IPS-11a (cell line): ENCODE measurements around the gene CAMTA2.
A peak's percentile ranks its signal among the peaks of the same experiment; 100 is the strongest.

Experiments used
- H3K4me3 ChIP-seq: one replicate; pipeline ENCODE4 v1.5.1; 2013; ENCODE audit warnings: low read depth, low read length, control low read depth

The CAMTA2 gene

GRCh38 chr17:4969551-4970173 lies 17.8 kb downstream of the CAMTA2 start:
- no peak overlapping the region for H3K4me3 ChIP-seq

- peak overlapping the region; percentile 79 for H3K4me3 ChIP-seq
Observed at GRCh38 chr17:4969047-4969550, 18.4 kb downstream of the CAMTA2 start.

GRCh38 chr17:4968486-4969046 lies 18.9 kb downstream of the CAMTA2 start:
- peak overlapping the region; percentile 79 for H3K4me3 ChIP-seq

- H3K4me3 ChIP-seq = peak within 1 kb of the TSS; percentile 79
Observed at GRCh38 chr17:4967539-4968485, 19.7 kb downstream of the CAMTA2 start, which contains the start of gene SPAG7. Gene SPAG7, minus strand, starts transcription at chr17:4967817. Its CDS starts 13 bp downstream, at chr17:4967804.

GRCh38 chr17:4966844-4967538 lies 20.5 kb downstream of the CAMTA2 start:
- peak overlapping the region; percentile 79 for H3K4me3 ChIP-seq

- no peak overlapping the region for H3K4me3 ChIP-seq
Observed at GRCh38 chr17:4965311-4965986, 22.0 kb downstream of the CAMTA2 start.

DNA sequence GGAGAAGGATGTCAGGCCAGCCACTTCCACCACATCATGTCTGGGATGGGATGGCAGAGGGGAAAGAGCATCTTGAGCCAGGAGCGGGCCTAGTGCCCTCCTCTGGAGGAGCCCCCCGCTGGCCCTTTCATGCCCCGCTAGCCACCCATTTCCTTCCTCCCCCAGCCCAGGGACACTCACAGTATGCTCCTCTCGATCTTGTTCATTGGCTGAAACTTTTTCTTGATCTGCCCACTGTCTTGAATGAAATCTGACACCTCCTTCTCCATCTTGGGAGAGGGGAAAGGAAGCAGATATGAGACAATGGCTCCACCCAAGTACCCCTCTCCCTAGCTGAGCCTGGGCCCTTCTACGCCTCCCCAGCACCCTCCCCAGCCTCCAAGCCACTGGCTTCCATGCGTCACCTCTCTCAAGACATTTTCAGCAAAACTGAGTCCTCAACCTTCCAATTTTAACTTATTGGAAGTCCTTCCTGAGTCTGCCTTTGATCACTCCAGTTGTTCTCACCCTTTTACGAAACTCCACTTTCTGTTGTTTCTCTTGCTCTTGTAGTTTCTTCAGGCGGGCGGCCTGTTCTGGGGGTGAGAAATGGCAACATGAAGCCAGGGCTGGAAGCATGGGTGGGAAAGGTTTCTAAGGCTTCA lies 27.1 kb downstream of the CAMTA2 start:
- H3K4me3 ChIP-seq = no peak overlapping the region

DNA sequence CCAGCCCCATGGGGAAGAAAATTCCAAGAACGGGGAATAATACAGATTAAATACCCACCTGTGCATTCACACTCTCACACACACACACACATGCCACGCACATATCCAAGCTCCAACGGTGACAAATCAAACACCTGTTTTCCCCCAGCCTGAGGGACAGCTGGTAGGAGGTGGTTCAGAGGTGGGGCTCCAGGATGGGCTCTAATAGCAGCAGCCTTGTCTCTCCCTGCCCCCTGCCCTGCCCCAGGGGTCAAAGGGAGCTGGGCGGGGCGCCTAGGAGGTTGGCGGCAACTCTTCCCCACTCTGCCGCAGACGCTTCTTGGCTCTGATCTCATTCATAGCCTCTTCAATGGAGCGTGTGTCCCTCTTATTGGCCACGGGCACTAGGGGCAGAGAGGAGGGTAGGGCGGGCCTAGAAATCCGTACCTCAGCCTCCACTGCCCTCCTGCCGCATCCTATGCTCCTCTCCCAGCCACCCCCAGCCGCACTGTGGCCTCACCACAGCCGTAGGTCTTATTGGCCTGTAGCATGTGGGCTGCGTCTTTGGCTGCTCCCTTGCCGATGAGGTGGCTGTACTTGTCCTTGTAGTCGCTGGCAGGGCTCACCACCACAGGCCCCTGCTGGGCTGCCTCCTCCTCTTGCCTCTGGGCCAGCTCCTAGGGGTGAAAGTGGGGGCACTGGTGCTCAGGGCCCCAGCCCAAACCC lies 28.1 kb downstream of the CAMTA2 start:
- H3K4me3 ChIP-seq = no peak overlapping the region

- no peak overlapping the region for H3K4me3 ChIP-seq
Observed at GRCh38 chr17:4958102-4958501, 29.4 kb downstream of the CAMTA2 start.

DNA sequence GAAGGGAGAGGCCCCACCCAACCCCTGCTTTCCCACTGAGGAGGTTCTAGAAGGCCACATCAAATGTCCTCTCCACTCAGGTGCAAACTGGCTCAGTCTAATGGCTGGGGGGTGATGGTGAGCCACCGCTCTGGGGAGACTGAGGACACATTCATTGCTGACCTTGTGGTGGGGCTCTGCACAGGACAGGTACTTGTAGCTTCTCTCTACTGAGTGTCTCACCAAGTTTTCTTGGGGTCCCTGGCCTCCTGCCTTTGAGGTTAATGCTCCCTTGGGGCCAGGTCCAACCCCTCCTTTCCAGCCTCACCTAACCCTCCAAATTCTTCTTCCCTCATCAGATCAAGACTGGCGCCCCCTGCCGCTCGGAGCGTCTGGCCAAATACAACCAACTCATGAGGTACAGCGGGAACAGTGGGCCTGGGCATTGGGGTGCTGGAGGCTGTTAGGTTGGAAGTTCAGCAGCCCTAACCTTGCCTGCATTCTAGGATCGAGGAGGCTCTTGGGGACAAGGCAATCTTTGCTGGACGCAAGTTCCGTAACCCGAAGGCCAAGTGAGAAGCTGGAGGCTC lies 30.9 kb downstream of the CAMTA2 start:
- H3K4me3 ChIP-seq = no peak overlapping the region

DNA sequence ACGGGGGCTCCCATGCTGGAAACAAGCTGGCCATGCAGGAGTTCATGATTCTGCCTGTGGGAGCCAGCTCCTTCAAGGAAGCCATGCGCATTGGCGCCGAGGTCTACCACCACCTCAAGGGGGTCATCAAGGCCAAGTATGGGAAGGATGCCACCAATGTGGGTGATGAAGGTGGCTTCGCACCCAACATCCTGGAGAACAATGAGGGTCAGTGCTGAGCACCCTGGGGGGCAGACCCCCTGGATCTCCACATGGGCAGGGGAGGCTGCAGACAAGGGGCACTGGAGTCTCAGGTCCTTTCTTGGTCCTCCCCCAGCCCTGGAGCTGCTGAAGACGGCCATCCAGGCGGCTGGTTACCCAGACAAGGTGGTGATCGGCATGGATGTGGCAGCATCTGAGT lies 32.4 kb downstream of the CAMTA2 start:
- H3K4me3 ChIP-seq = no peak overlapping the region

DNA sequence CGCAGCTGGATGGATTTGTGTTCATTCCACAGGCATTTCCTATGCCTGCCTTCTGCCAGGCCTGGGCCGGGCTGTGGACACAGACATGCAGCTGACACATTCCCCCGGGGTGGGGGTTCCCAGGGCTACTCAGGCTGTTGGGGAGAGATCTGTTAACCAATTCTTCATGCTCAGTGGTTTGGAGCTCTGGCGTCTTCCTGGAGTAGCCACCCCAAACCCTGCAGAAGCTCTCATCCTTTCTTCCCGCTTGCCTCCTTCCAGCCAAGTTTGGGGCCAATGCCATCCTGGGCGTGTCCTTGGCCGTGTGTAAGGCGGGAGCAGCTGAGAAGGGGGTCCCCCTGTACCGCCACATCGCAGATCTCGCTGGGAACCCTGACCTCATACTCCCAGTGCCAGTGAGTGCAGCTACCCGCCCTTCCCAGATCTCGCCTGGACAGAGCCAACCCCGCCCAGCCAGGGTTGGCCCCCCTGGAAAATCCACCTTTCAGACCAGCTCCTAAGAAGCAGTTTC lies 34.0 kb downstream of the CAMTA2 start:
- H3K4me3 ChIP-seq = no peak overlapping the region

DNA sequence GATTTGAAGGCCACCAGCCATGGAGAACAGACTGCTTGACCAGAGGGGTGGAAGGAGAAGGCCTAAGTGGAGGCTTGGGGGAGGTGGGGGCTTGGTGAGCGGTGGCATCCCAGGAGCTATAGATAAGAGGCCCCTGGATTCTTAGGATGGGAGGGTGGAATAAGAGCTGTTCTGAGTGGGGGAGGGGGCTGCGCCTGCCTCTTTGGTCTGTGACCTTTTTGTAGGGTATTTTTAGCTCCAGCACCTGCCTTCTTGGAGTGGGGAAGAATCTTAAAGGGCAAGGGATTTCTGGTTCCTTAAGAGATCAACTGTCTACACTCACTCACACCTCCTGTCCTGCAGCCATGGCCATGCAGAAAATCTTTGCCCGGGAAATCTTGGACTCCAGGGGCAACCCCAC lies 36.0 kb downstream of the CAMTA2 start:
- no peak overlapping the region for H3K4me3 ChIP-seq

DNA sequence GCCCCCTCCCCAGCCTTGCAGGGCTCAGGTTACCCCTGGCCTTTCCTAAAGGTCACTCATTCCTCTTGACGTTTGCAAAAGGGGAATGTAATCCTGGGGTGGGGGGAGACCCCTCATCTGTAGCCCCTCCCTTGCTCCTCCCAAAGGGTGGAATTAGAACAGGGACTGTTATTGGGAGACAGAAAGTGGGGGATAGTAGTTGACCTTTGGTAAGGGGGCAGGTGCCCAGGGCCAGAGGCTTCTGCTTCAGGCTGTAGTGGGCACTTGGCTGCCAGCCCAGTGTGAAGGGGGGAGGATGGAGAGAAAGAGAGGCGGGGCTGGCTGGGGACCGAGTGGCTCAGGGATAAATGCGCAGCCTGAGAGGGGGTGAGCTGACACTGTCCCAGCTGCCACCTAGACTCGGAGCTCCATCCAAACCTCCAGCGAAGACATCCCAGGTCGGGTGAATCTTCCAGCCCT lies 36.7 kb downstream of the CAMTA2 start, which contains the start of gene ENO3:
Gene ENO3, plus strand, starts transcription at position 374 of the 459 bp plus-strand sequence. CDS start 711 bp downstream, outside the sequence.
- H3K4me3 ChIP-seq = peak within 1 kb of the TSS; percentile 67

- H3K4me3 ChIP-seq = peak overlapping the region; percentile 67
Observed at GRCh38 chr17:4950075-4950745, 37.3 kb downstream of the CAMTA2 start.

GRCh38 chr17:4949321-4950074 lies 38.0 kb downstream of the CAMTA2 start:
- peak overlapping the region; percentile 98 for H3K4me3 ChIP-seq

DNA sequence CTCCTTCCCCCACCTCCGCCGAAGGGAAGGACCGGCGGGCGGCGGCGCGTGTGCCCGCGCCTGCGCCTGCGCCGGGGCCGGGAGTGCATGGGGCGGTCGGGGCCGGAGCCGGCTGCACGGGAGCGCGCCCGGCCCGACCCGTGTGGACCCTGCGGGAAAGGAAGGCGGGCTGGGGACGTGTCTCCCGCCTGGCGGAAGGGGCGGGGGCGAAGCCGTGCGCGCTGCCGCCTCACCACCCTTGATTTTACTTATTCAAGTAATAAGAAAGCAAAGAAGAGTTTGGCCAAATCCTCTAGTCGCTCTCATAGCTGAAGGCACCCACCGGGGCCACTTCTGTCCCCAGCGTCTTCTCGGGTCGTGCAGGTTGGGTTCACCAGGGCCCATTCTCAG lies 38.5 kb downstream of the CAMTA2 start:
- peak overlapping the region; percentile 98 for H3K4me3 ChIP-seq
